ENCODE measurements around the gene TNFAIP8.
A peak's percentile ranks its signal among the peaks of the same experiment; 100 is the strongest.

TNFAIP8 gene

GRCh38 chr5:119355685-119356611 lies at the start of gene TNFAIP8:
Gene TNFAIP8 (plus strand): TSS chr5:119356019. CDS start chr5:119356091, 72 bp downstream.
- DNase-seq: peak; percentile 74 to 81

- DNase-seq: no peak
Measured at GRCh38 chr5:119307170-119307569, 48.6 kb upstream of the TNFAIP8 start.

- DNase-seq: no peak
Measured at GRCh38 chr5:119309326-119309725, 46.5 kb upstream of the TNFAIP8 start.

- no peak for DNase-seq
Measured at GRCh38 chr5:119311688-119312087, 44.1 kb upstream of the TNFAIP8 start.

GRCh38 chr5:119312403-119312802 lies 43.4 kb upstream of the TNFAIP8 start:
- no peak for DNase-seq

GRCh38 chr5:119313197-119313596 lies 42.6 kb upstream of the TNFAIP8 start:
- no peak for DNase-seq

- no peak for DNase-seq
Measured at GRCh38 chr5:119313658-119314605, 41.9 kb upstream of the TNFAIP8 start.

- peak; percentile 72 to 76 for DNase-seq
Measured at GRCh38 chr5:119315516-119315949, 40.3 kb upstream of the TNFAIP8 start.

GRCh38 chr5:119316086-119316485 lies 39.7 kb upstream of the TNFAIP8 start:
- DNase-seq: no peak

- DNase-seq: no peak
Measured at GRCh38 chr5:119316906-119317305, 38.9 kb upstream of the TNFAIP8 start.

- DNase-seq: no peak
Measured at GRCh38 chr5:119318256-119318894, 37.4 kb upstream of the TNFAIP8 start.

GRCh38 chr5:119319401-119319800 lies 36.4 kb upstream of the TNFAIP8 start:
- DNase-seq: no peak

GRCh38 chr5:119319890-119320289 lies 35.9 kb upstream of the TNFAIP8 start:
- DNase-seq: no peak

GRCh38 chr5:119321569-119322311 lies 34.1 kb upstream of the TNFAIP8 start:
- DNase-seq: no peak

GRCh38 chr5:119322312-119322947 lies 33.4 kb upstream of the TNFAIP8 start:
- DNase-seq: no peak

GRCh38 chr5:119322948-119323537 lies 32.8 kb upstream of the TNFAIP8 start:
- DNase-seq: no peak

- no peak for DNase-seq
Measured at GRCh38 chr5:119323601-119324000, 32.2 kb upstream of the TNFAIP8 start.

GRCh38 chr5:119324842-119325241 lies 31.0 kb upstream of the TNFAIP8 start:
- no peak for DNase-seq

- peak; percentile 64 to 68 for DNase-seq
Measured at GRCh38 chr5:119327018-119327417, 28.8 kb upstream of the TNFAIP8 start.

GRCh38 chr5:119328753-119329602 lies 26.8 kb upstream of the TNFAIP8 start:
- DNase-seq: peak; percentile 52 to 56
